OCI-LY1 (cell line): ENCODE data around the gene GPR6.

Source experiments
- H2AFZ ChIP-seq: fragments of 200-600 bp; sonication (generic), shearing (Covaris generic); 2 replicates; pipeline ENCODE4 v1.6.0; 2014; ENCODE audit warnings: antibody characterized with exemption, mild to moderate bottlenecking, low read length
- H3F3A ChIP-seq: fragments of 200-600 bp; sonication (generic), shearing (Covaris generic); 2 replicates; pipeline ENCODE4 v1.6.0; 2014; ENCODE audit warnings: mild to moderate bottlenecking, antibody characterized with exemption, low read length, moderate library complexity; ENCODE audit not compliant: insufficient read depth
- H3K27ac ChIP-seq: fragments of 200-600 bp; sonication (generic); 2 replicates; pipeline ENCODE4 v1.5.1; 2014; ENCODE audit warnings: low read length, mixed run types, mild to moderate bottlenecking, low read depth; ENCODE audit not compliant: poor library complexity, severe bottlenecking
- H3K27me3 ChIP-seq: fragments of 200-600 bp; sonication (generic); 2 replicates; pipeline ENCODE4 v1.6.0; 2014; ENCODE audit warnings: antibody characterized with exemption, mild to moderate bottlenecking, low read length, moderate library complexity; ENCODE audit not compliant: insufficient read depth
- H3K36me3 ChIP-seq: fragments of 200-600 bp; sonication (generic); 2 replicates; pipeline ENCODE4 v1.6.1; 2014; ENCODE audit warnings: mild to moderate bottlenecking, antibody characterized with exemption, low read length, moderate library complexity, mixed read lengths; ENCODE audit not compliant: insufficient read depth
- H3K4me1 ChIP-seq: fragments of 200-600 bp; sonication (generic); 2 replicates; pipeline ENCODE4 v1.5.1; 2014; ENCODE audit warnings: mild to moderate bottlenecking, low read length, moderate library complexity; ENCODE audit not compliant: insufficient read depth, severe bottlenecking
- H3K4me2 ChIP-seq: fragments of 200-600 bp; sonication (generic), shearing (Covaris generic); 2 replicates; pipeline ENCODE4 v1.6.1; 2014; ENCODE audit warnings: low read length
- H3K4me3 ChIP-seq: fragments of 200-600 bp; sonication (generic); 2 replicates; pipeline ENCODE4 v1.5.1; 2014; ENCODE audit warnings: low read length, low read depth, mild to moderate bottlenecking, mixed read lengths; ENCODE audit not compliant: poor library complexity, severe bottlenecking
- H3K79me2 ChIP-seq: fragments of 200-600 bp; shearing (Covaris generic); 2 replicates; pipeline ENCODE4 v1.6.1; 2016; ENCODE audit warnings: mixed run types, low read length, mixed read lengths; ENCODE audit not compliant: insufficient read depth
- H3K9ac ChIP-seq: fragments of 200-600 bp; sonication (generic), shearing (Covaris generic); 2 replicates; pipeline ENCODE4 v1.6.1; 2014; ENCODE audit warnings: mild to moderate bottlenecking, low read length, mixed read lengths
- H3K9me2 ChIP-seq: fragments of 200-600 bp; sonication (generic), shearing (Covaris generic); 2 replicates; pipeline ENCODE4 v1.6.1; 2014; ENCODE audit warnings: low read depth, mild to moderate bottlenecking, low read length, mixed read lengths
- H3K9me3 ChIP-seq: fragments of 200-600 bp; shearing (Covaris generic); 2 replicates; pipeline ENCODE4 v1.6.1; 2014; ENCODE audit warnings: low read length, mixed read lengths
- H4K20me1 ChIP-seq: fragments of 200-600 bp; sonication (generic), shearing (Covaris generic); 2 replicates; pipeline ENCODE4 v1.6.0; 2016; ENCODE audit warnings: mild to moderate bottlenecking, low read length; ENCODE audit not compliant: insufficient read depth
- EZH2 ChIP-seq: fragments of 200-600 bp; sonication (generic), shearing (Covaris generic); IDR thresholded peaks from 2 replicates; pipeline ENCODE4 v1.8.0; 2017; ENCODE audit warnings: borderline replicate concordance, mixed run types, mild to moderate bottlenecking, antibody characterized with exemption, low read length, moderate library complexity, mixed read lengths
- TF ChIP-seq, protein P1 (sequence below): fragments of 200-600 bp; sonication (generic), shearing (Covaris generic); IDR thresholded peaks from 2 replicates; pipeline ENCODE4 v1.5.1; 2017; ENCODE audit warnings: mild to moderate bottlenecking, antibody characterized with exemption, low read length, moderate library complexity, mixed read lengths

The GPR6 gene

DNA sequence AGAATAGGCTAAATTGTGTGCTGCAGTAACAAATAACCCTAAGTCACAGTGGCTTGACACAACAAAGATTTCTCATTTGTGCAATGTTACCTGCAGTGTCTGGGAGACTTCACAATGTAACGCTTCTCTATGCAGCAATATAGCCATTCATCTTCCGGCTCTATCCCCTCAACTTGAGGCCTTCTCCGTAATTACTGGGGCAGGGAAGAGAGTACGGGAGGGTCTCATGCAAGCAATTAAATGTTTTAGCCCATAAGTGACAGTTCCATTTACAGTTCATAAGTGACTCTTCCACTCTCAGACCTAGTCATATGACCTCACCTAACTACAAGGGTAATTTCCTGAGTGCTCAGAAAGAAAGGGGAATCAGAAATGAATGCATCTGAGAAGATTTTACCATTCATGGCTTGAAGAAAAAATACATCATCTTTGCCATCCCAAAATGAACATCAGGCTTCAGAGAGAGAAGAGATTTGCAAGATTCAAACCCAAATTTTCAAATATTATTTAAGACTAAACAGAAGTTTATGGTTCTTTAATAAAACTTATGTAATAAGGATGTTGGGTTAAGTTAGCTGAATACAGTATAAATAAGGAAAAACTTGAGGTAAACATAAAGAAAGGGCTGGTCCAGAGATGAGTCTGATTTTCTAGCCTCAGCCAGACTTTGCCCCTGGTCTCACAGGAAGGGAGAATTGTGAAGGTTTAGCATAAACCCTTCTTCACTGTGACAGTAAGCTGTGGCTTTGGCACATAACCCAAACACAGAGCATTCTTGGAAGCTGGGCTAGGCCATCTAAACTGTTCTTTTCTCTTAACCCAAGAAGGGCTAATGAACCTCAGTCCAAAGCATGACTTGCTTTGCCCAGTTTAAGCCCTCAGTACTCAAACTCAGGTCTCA, 13.3 kb downstream of the GPR6 start:
- Histone ChIP-seq H3K36me3 (no peaks in the 10 kb centered on the region), H2AFZ (no peak overlapping the region), H3K9me2 (no peaks in the 10 kb centered on the region), H4K20me1 (no peaks in the 10 kb centered on the region), H3K4me1 (no peaks in the 10 kb centered on the region), H3K9me3 (no peaks in the 10 kb centered on the region), H3K27me3 (no peaks in the 10 kb centered on the region), H3F3A (no peaks in the 10 kb centered on the region), H3K9ac (no peak overlapping the region), H3K27ac (no peak overlapping the region), H3K79me2 (no peaks in the 10 kb centered on the region), H3K4me2 (no peak overlapping the region), H3K4me3 (no peak overlapping the region)
- TF ChIP-seq EZH2: no peak
- TF ChIP-seq, protein P1, sequence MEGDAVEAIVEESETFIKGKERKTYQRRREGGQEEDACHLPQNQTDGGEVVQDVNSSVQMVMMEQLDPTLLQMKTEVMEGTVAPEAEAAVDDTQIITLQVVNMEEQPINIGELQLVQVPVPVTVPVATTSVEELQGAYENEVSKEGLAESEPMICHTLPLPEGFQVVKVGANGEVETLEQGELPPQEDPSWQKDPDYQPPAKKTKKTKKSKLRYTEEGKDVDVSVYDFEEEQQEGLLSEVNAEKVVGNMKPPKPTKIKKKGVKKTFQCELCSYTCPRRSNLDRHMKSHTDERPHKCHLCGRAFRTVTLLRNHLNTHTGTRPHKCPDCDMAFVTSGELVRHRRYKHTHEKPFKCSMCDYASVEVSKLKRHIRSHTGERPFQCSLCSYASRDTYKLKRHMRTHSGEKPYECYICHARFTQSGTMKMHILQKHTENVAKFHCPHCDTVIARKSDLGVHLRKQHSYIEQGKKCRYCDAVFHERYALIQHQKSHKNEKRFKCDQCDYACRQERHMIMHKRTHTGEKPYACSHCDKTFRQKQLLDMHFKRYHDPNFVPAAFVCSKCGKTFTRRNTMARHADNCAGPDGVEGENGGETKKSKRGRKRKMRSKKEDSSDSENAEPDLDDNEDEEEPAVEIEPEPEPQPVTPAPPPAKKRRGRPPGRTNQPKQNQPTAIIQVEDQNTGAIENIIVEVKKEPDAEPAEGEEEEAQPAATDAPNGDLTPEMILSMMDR: no peak

DNA sequence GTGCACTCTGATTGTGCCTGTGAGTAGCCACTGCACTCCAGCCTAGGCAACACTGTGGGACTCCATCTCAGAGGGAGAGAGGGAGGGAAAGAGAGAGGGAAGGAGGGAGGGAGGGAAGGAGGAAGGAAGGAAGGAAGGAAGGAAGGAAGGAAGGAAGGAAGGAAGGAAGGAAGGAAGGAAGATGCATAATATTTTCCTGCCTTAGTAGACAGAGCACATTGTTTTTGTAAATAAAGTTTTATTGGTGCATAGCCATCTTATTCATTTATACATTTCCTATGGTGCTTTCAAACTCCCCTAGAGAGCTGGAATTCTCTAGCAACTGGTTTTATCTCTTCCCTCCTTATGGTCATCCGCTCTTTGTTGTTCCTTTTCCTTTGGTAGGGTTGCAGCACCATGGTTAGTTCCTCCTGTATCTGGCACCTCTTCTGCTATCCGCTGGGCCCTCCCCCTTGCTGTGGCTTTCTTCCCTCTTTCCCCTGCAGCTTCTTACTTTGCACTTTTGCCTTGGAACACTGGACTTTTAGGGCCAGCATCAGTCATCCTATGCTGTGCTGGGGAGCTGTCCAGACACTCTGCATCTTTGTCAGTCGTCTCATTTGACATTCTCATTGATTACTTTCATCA, 20.2 kb downstream of the GPR6 start:
- H3K4me3 ChIP-seq: no peak overlapping the region

DNA sequence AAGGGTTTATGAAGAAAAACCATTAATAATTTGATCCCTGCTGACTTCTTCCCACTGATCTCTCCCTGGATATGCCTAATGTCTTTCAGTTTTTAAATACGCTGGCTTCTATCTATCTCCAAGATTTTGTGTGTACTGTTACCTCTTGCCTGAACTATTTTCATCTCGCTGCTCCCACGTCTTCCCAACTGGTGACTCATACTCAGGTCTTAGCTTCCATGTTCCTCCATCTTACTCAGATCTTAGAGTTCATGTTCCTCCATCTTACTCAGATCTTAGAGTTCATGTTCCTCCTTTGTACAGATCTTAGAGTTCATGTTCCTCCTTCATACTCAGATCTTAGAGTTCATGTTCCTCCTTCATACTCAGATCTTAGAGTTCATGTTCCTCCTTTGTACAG, 21.6 kb downstream of the GPR6 start:
- H3K4me2 ChIP-seq: no peak overlapping the region
- TF ChIP-seq, protein P1: no peak
- no peak for TF ChIP-seq EZH2
- no peak overlapping the region for H3K27ac ChIP-seq
- no peaks in the 10 kb centered on the region for H3K9me3 ChIP-seq
- H2AFZ ChIP-seq: no peak overlapping the region
- H3K9ac ChIP-seq: no peak overlapping the region
- H3K9me2 ChIP-seq: no peaks in the 10 kb centered on the region
- H4K20me1 ChIP-seq: no peaks in the 10 kb centered on the region
- H3K4me3 ChIP-seq: no peak overlapping the region
- no peaks in the 10 kb centered on the region for H3K79me2 ChIP-seq
- H3K27me3 ChIP-seq: no peaks in the 10 kb centered on the region
- no peaks in the 10 kb centered on the region for H3K36me3 ChIP-seq
- no peaks in the 10 kb centered on the region for H3K4me1 ChIP-seq
- no peaks in the 10 kb centered on the region for H3F3A ChIP-seq

More for the DNA sequence above, 20.2 kb downstream of the GPR6 start:
- Histone ChIP-seq H2AFZ (no peak overlapping the region), H3K9me2 (no peaks in the 10 kb centered on the region), H3K27ac (no peak overlapping the region), H4K20me1 (no peaks in the 10 kb centered on the region), H3K9me3 (no peaks in the 10 kb centered on the region), H3K27me3 (no peaks in the 10 kb centered on the region), H3F3A (no peaks in the 10 kb centered on the region), H3K4me1 (no peaks in the 10 kb centered on the region), H3K9ac (no peak overlapping the region), H3K4me2 (no peak overlapping the region), H3K36me3 (no peaks in the 10 kb centered on the region), H3K79me2 (no peaks in the 10 kb centered on the region)
- no peak for TF ChIP-seq EZH2
- TF ChIP-seq, protein P1: no peak
